Endothelial cell of umbilical vein (primary cell): ENCODE data around the gene PLCH1. TPM values are rescaled to one million over a fixed set of nuclear protein-coding genes. Genes with fewer than 3 reads are reported as not detected.

ENCODE experiments used
- BruUV-seq: library from RNA; stranded (reverse); fragments of 400-500 nt; replicated peaks from 2 replicates; lab custom pipeline; 2021; lab: Mats Ljungman, UMichigan
- CTCF ChIA-PET: fragments of 300-600, 350-600 bp; sonication (Branson Sonifier 250); formaldehyde crosslinking; loops from one replicate; lab custom pipeline; 2021; ENCODE audit warnings: antibody characterized with exemption, inconsistent platforms; lab: Charles Lee
- POLR2A ChIA-PET: fragments of 300-600, 350-600 bp; sonication (Branson Sonifier 250); formaldehyde crosslinking; loops from one replicate; lab custom pipeline; 2021; ENCODE audit warnings: antibody characterized with exemption, inconsistent platforms; lab: Charles Lee
- DNase-seq: peaks from one replicate; pipeline ENCODE4 v3.0.0-alpha.2; 2011; ENCODE audit warnings: low read depth, low spot score
- FAIRE-seq: peaks from 2 replicates; lab custom pipeline; 2011; peaks lifted over from hg19 to GRCh38; lab: Jason Lieb, UNC
- H2AFZ ChIP-seq: 2 replicates; pipeline ENCODE4 v1.6.0; 2012; ENCODE audit warnings: low read depth, low read length, control low read depth, inconsistent platforms
- H3K27ac ChIP-seq: 2 replicates; pipeline ENCODE4 v1.5.1; 2011; ENCODE audit warnings: low read depth, mild to moderate bottlenecking, control low read depth, low read length, moderate library complexity; ENCODE audit not compliant: insufficient read depth
- H3K27me3 ChIP-seq, 2 experiments: 2 replicates each; pipeline versions ENCODE4 v1.6.0 to v1.6.1; 2011; ENCODE audit warnings: low read length in 2 of 2, mixed read lengths in 1 of 2; ENCODE audit not compliant: control insufficient read depth in 2 of 2, insufficient read depth in 2 of 2
- H3K36me3 ChIP-seq, 2 experiments: 2 replicates in 1 of 2; 3 replicates in 1 of 2; pipeline ENCODE4 v1.5.1; 2011; ENCODE audit warnings: low read length in 2 of 2, mild to moderate bottlenecking in 1 of 2, moderate library complexity in 1 of 2; ENCODE audit not compliant: control insufficient read depth in 2 of 2, insufficient read depth in 2 of 2; ENCODE audit errors: extremely low read depth in 1 of 2
- H3K4me1 ChIP-seq: 3 replicates; pipeline ENCODE4 v1.5.1; 2011; ENCODE audit warnings: mild to moderate bottlenecking, low read length; ENCODE audit not compliant: control insufficient read depth, insufficient read depth; ENCODE audit errors: extremely low read depth
- H3K4me2 ChIP-seq: 2 replicates; pipeline ENCODE4 v1.6.1; 2011; ENCODE audit warnings: low read length, control low read depth, mixed read lengths; ENCODE audit not compliant: insufficient read depth
- H3K4me3 ChIP-seq, 3 experiments: fragments of 200-600 bp in 1 of 3; sonication (generic), shearing (Covaris generic) in 1 of 3; replicated peaks in 1 of 3; 2 replicates each; pipeline ENCODE4 v1.5.1; 2011 to 2016; ENCODE audit warnings: control low read depth in 3 of 3, low read length in 3 of 3, mild to moderate bottlenecking in 2 of 3, inconsistent platforms in 1 of 3, low read depth in 1 of 3, moderate library complexity in 1 of 3; ENCODE audit not compliant: insufficient read depth in 1 of 3
- H3K79me2 ChIP-seq: 2 replicates; pipeline ENCODE4 v1.6.0; 2012; ENCODE audit warnings: low read length, inconsistent platforms; ENCODE audit not compliant: control insufficient read depth, insufficient read depth
- H3K9ac ChIP-seq: replicated peaks from 2 replicates; pipeline ENCODE3; 2011; ENCODE audit warnings: low read length, control low read depth; ENCODE audit not compliant: insufficient read depth; ENCODE audit errors: extremely low read depth
- H3K9me1 ChIP-seq: replicated peaks from 3 replicates; pipeline ENCODE4 v1.6.0; 2011; ENCODE audit warnings: mild to moderate bottlenecking, low read length; ENCODE audit not compliant: control insufficient read depth, insufficient read depth; ENCODE audit errors: extremely low read depth
- H3K9me3 ChIP-seq: replicated peaks from 2 replicates; pipeline ENCODE4 v1.5.1; 2012; ENCODE audit warnings: low read length, inconsistent platforms; ENCODE audit not compliant: control insufficient read depth, insufficient read depth
- H4K20me1 ChIP-seq: replicated peaks from 2 replicates; pipeline ENCODE3; 2011; ENCODE audit warnings: mild to moderate bottlenecking, low read length; ENCODE audit not compliant: control insufficient read depth, insufficient read depth; ENCODE audit errors: extremely low read depth
- EZH2 ChIP-seq: IDR thresholded peaks from 2 replicates; pipeline ENCODE4 v1.6.1; 2012; ENCODE audit warnings: borderline replicate concordance, low read depth, mild to moderate bottlenecking, moderate library complexity, low read length, inconsistent platforms; ENCODE audit not compliant: severe bottlenecking
- FOS ChIP-seq: IDR thresholded peaks from 2 replicates; pipeline ENCODE4 v1.6.1; 2011; ENCODE audit warnings: mild to moderate bottlenecking, low read length, moderate library complexity, borderline replicate concordance; ENCODE audit not compliant: insufficient read depth
- GATA2 ChIP-seq: IDR thresholded peaks from 2 replicates; pipeline ENCODE4 v1.7.0; 2011; ENCODE audit warnings: low read depth, mild to moderate bottlenecking, moderate library complexity, mixed read lengths, low read length; ENCODE audit not compliant: insufficient read length, insufficient read depth
- JUN ChIP-seq: IDR thresholded peaks from 2 replicates; pipeline ENCODE4 v1.6.1; 2011; ENCODE audit warnings: borderline replicate concordance, low read depth; ENCODE audit not compliant: insufficient read length, insufficient read depth
- MYC ChIP-seq: IDR thresholded peaks from one replicate; pipeline ENCODE4 v1.6.1; 2011; ENCODE audit warnings: mild to moderate bottlenecking, low read depth, low read length
- POLR2A ChIP-seq: IDR thresholded peaks from 2 replicates; pipeline ENCODE4 v1.6.1; 2012; ENCODE audit warnings: low read depth, mild to moderate bottlenecking, control low read depth, low read length
- POLR2AphosphoS5 ChIP-seq: IDR thresholded peaks from 2 replicates; pipeline ENCODE4 v1.6.1; 2012; ENCODE audit warnings: low read depth, mild to moderate bottlenecking, control low read depth, low read length, moderate library complexity; ENCODE audit not compliant: insufficient read depth
- dilution Hi-C: fragments of 300-500 bp; cut with MboI; formaldehyde crosslinking; loops from one replicate; pipeline ENCODE4 v1.15.0; 2019; ENCODE audit warnings: low sequenced_read_pairs; ENCODE audit not compliant: extremely low pct_ligation_motif_present
- intact Hi-C: fragments of 100-400 bp; cut with micrococcal nuclease; formaldehyde crosslinking; loops from one replicate; pipeline ENCODE4 v1.10.0; 2022
- polyA plus RNA-seq, 4 experiments: library from polyadenylated mRNA; depleted of rRNA in 3 of 4; stranded (reverse) in 3 of 4; unstranded in 1 of 4; fragments of >200 nt; gene quantifications; 2 replicates each; pipeline versions ENCODE4 v1.2.1 to v1.2.3, GENCODE V29; 2011 to 2012; ENCODE audit warnings: missing spikeins in 1 of 4
- total RNA-seq: library from RNA; stranded (reverse); gene quantifications from 2 replicates; pipeline ENCODE4 v1.2.3, GENCODE V29; 2021
- TF ChIP-seq, protein P1 (sequence below): IDR thresholded peaks from 2 replicates; pipeline ENCODE4 v1.6.1; 2011; ENCODE audit not compliant: insufficient read depth, insufficient read length
- TF ChIP-seq, protein P2 (sequence below), 2 donors: IDR thresholded peaks; 1 replicate in 1 of 2; 2 replicates in 1 of 2; pipeline ENCODE4 v1.5.1; 2011; ENCODE audit warnings: low read length in 2 of 2, mild to moderate bottlenecking in 2 of 2, moderate library complexity in 2 of 2, control low read depth in 1 of 2, inconsistent platforms in 1 of 2, low read depth in 1 of 2; ENCODE audit not compliant: insufficient read depth in 1 of 2; ENCODE audit errors: extremely low read depth in 1 of 2

The PLCH1 gene
- total and polyA plus RNA-seq, 2 donors (not counting 3 experiments of a cell fraction or from before 2014, with no cell fraction given), result 0.03 TPM; not detected in 1

DNA sequence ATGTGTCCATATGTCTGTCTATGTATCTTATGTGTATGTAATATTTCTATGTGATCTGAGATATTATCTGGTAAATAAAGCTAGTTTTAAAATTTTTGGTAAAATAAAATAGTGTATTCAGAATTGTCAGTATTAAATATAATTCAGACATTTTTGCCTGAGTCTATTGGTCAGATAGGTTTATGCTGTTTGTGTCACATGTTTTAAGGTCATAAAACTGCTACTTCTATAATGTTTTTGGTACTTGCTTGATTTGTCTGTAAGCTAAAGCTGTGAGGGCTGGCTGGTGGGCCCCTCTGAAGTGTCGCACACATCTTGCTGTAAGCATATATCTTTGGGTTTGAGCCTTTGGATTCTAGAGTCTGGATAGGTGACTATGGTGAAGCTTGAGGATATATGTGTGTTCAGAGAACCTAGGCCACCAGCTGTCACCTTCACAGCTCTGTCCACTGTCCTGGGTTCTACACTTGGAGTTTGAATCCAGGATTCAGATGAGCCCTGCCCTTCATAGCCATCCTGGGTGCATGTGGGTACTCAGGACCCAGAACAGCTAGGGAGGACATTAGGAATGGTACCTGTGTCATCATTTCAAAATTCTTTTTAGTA lies 379.6 kb downstream of the PLCH1 start:
- Histone ChIP-seq H3K4me3 (no peak overlapping the region), H3K27ac (no peak overlapping the region), H3K4me1 (no peaks in the 10 kb centered on the region), H3K9me3 (no peaks in the 10 kb centered on the region), H3K79me2 (no peaks in the 10 kb centered on the region), H3K36me3 (no peaks in the 10 kb centered on the region), H3K4me2 (no peak overlapping the region), H2AFZ (no peak overlapping the region), H3K27me3 (no peaks in the 10 kb centered on the region), H3K9ac (no peak overlapping the region), H3K9me1 (no peaks in the 10 kb centered on the region), H4K20me1 (no peaks in the 10 kb centered on the region)
- TF ChIP-seq POLR2AphosphoS5 (no peak), JUN (no peak), MYC (no peak), EZH2 (no peak), FOS (no peak), GATA2 (no peak), POLR2A (no peak)
- TF ChIP-seq, protein P1, sequence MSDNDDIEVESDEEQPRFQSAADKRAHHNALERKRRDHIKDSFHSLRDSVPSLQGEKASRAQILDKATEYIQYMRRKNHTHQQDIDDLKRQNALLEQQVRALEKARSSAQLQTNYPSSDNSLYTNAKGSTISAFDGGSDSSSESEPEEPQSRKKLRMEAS, result no peak
- TF ChIP-seq, protein P2, sequence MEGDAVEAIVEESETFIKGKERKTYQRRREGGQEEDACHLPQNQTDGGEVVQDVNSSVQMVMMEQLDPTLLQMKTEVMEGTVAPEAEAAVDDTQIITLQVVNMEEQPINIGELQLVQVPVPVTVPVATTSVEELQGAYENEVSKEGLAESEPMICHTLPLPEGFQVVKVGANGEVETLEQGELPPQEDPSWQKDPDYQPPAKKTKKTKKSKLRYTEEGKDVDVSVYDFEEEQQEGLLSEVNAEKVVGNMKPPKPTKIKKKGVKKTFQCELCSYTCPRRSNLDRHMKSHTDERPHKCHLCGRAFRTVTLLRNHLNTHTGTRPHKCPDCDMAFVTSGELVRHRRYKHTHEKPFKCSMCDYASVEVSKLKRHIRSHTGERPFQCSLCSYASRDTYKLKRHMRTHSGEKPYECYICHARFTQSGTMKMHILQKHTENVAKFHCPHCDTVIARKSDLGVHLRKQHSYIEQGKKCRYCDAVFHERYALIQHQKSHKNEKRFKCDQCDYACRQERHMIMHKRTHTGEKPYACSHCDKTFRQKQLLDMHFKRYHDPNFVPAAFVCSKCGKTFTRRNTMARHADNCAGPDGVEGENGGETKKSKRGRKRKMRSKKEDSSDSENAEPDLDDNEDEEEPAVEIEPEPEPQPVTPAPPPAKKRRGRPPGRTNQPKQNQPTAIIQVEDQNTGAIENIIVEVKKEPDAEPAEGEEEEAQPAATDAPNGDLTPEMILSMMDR (IDR thresholded peaks at IDR 0.05; ENCODE audit: extremely low read depth in 1 of 2, insufficient read depth in 1 of 2, low read depth in 1 of 2, low read length in 2 of 2), result no peak
- no peak for FAIRE-seq
- intact Hi-C loops (no loop called here), dilution Hi-C loops (no loop called here)
- CTCF ChIA-PET, result interaction anchor here (1.7 kb wide), 1 partner anchor 337 kb away, joined by 4 read pairs; no protein-coding TSS in a partner anchor
- BruUV-seq, result no TSS peak
- POLR2A ChIA-PET, result no interaction called here
- no peak for DNase-seq
